Inflammatory macrophage treated with lipopolysaccharide for 1 hour (primary cell): ENCODE measurements around the gene SC5D.

Source experiments
- DNase-seq, 2 donors: peaks; one replicate each; pipeline ENCODE4 v3.0.0-alpha.2; 2020 to 2022

SC5D gene

GRCh38 chr11:121295246-121296029 lies 2.9 kb downstream of the SC5D start:
- peak in 1 of 2 donors; percentile 16 for DNase-seq

GRCh38 chr11:121297872-121298271 lies 5.3 kb downstream of the SC5D start:
- no peak for DNase-seq

GRCh38 chr11:121298774-121299173 lies 6.2 kb downstream of the SC5D start:
- no peak for DNase-seq

- DNase-seq: no peak
These were observed 6.8 kb downstream of the SC5D start for GRCh38 chr11:121299417-121299816.

GRCh38 chr11:121300313-121300971 lies 7.9 kb downstream of the SC5D start:
- DNase-seq: no peak

GRCh38 chr11:121300972-121301699 lies 8.6 kb downstream of the SC5D start:
- peak in 1 of 2 donors; percentile 19 for DNase-seq

GRCh38 chr11:121304759-121305158 lies 12.2 kb downstream of the SC5D start:
- DNase-seq: no peak

GRCh38 chr11:121308816-121309215 lies 16.2 kb downstream of the SC5D start:
- peak in 1 of 2 donors; percentile 41 for DNase-seq

GRCh38 chr11:121309688-121310087 lies 17.1 kb downstream of the SC5D start:
- DNase-seq: no peak

GRCh38 chr11:121310908-121311307 lies 18.3 kb downstream of the SC5D start:
- DNase-seq: no peak

GRCh38 chr11:121311373-121311772 lies 18.8 kb downstream of the SC5D start:
- no peak for DNase-seq

GRCh38 chr11:121312483-121312882 lies 19.9 kb downstream of the SC5D start:
- DNase-seq: no peak

GRCh38 chr11:121318848-121319834 lies 26.6 kb downstream of the SC5D start:
- DNase-seq: peak; percentile 47 to 68

- DNase-seq: peak; percentile 38
These were observed 29.2 kb downstream of the SC5D start for GRCh38 chr11:121321614-121322243.

GRCh38 chr11:121323046-121323607 lies 30.6 kb downstream of the SC5D start:
- no peak for DNase-seq

- no peak for DNase-seq
These were observed 33.7 kb downstream of the SC5D start for GRCh38 chr11:121326230-121326629.

- DNase-seq: no peak
These were observed 35.0 kb downstream of the SC5D start for GRCh38 chr11:121327553-121327952.

GRCh38 chr11:121328176-121328966 lies 35.8 kb downstream of the SC5D start:
- DNase-seq: no peak

- DNase-seq: no peak
These were observed 36.6 kb downstream of the SC5D start for GRCh38 chr11:121328967-121329679.

- DNase-seq: no peak
These were observed 37.3 kb downstream of the SC5D start for GRCh38 chr11:121329781-121330395.
